Activated T-cell treated with anti-CD3 and anti-CD28 coated beads, Interleukin-2, amount 50 U/mL, for 72 hours (primary cell): ENCODE measurements around the gene CMTR2. TPM values are rescaled to one million over a fixed set of nuclear protein-coding genes. Genes with fewer than 3 reads are reported as not detected.

Experiments
- ATAC-seq, 2 donors: fragments of 150-1000 bp; cut with Tn5 transposase; replicated peaks in 1 of 2; 2 replicates each; pipeline ENCODE4 v1.10.0; 2021; ENCODE audit warnings: moderate library complexity in 2 of 2, mild to moderate bottlenecking in 1 of 2
- DNase-seq, 2 donors: peaks; one replicate each; pipeline ENCODE4 v3.0.0; 2021 to 2022; ENCODE audit warnings: mixed read lengths in 1 of 2
- H3K27ac Mint-ChIP-seq: one replicate; pipeline ENCODE4 v1.8.0; 2022; ENCODE audit warnings: mild to moderate bottlenecking, moderate library complexity, mixed read lengths
- H3K27me3 Mint-ChIP-seq: one replicate; pipeline ENCODE4 v1.8.0; 2022; ENCODE audit warnings: low read depth, mixed read lengths
- H3K36me3 Mint-ChIP-seq, 2 donors: one replicate each; pipeline ENCODE4 v1.8.0; 2022; ENCODE audit warnings: mixed read lengths in 2 of 2, mild to moderate bottlenecking in 1 of 2; ENCODE audit not compliant: insufficient read depth in 2 of 2
- H3K4me1 Mint-ChIP-seq: one replicate; pipeline ENCODE4 v1.8.0; 2022; ENCODE audit warnings: low read depth, mixed read lengths
- H3K4me3 Mint-ChIP-seq, 2 donors: one replicate each; pipeline ENCODE4 v1.8.0; 2022; ENCODE audit warnings: mild to moderate bottlenecking in 2 of 2, mixed read lengths in 2 of 2, moderate library complexity in 2 of 2
- H3K9me3 Mint-ChIP-seq, 2 donors: one replicate each; pipeline ENCODE4 v1.8.0; 2022; ENCODE audit warnings: mixed read lengths in 2 of 2
- total RNA-seq, 2 donors: library from RNA; stranded (reverse); gene quantifications; one replicate each; pipeline ENCODE4 v1.2.3, GENCODE V29; 2022

The CMTR2 gene
- total RNA-seq, 2 donors from 2014 or later = 21.8 to 26.7 TPM

- H3K36me3 Mint-ChIP-seq = no peaks in the 10 kb centered on the region
- no peaks in the 10 kb centered on the region for H3K27me3 Mint-ChIP-seq
- H3K27ac Mint-ChIP-seq = no peak overlapping the region
- no peaks in the 10 kb centered on the region for H3K4me1 Mint-ChIP-seq
- no peak overlapping the region for H3K4me3 Mint-ChIP-seq
- DNase-seq = no peak
- no peaks in the 10 kb centered on the region for H3K9me3 Mint-ChIP-seq
- no peak for ATAC-seq
Measured at GRCh38 chr16:71242036-71242435, 47.2 kb downstream of the CMTR2 start.

Other genes starting within 250 kb of the CMTR2 start
- gene HYDIN, start 58.7 kb downstream of the CMTR2 start, total RNA-seq = 1 to 10 TPM in 1 of 2 donors, under 1 TPM in 1; 0.30 to 1.2 TPM
- gene CALB2, start 69.3 kb upstream of the CMTR2 start, total RNA-seq = not detected
- gene TLE7, start 152.7 kb upstream of the CMTR2 start, total RNA-seq = not detected
- gene ZNF23, start 172.8 kb upstream of the CMTR2 start, total RNA-seq = 10 to 100 TPM in 1 of 2 donors, 1 to 10 TPM in 1; 9.7 to 11.9 TPM
- 1 to 10 TPM; 4.5 to 4.9 TPM for gene ZNF19, start 199.9 kb upstream of the CMTR2 start, total RNA-seq
- not detected for gene CHST4, start 237.0 kb upstream of the CMTR2 start, total RNA-seq